Endothelial cell (in vitro differentiated cells): ENCODE data around the gene SND1. TPM values are rescaled to one million over a fixed set of nuclear protein-coding genes. Genes with fewer than 3 reads are reported as not detected.

ENCODE experiments used
- DNase-seq: peaks from one replicate; pipeline ENCODE4 v3.0.0; 2021; ENCODE audit warnings: low spot score
- H3K27ac Mint-ChIP-seq: one replicate; pipeline ENCODE4 v1.8.0; 2021; ENCODE audit warnings: mixed read lengths, inconsistent platforms; ENCODE audit not compliant: unreplicated experiment
- H3K27me3 Mint-ChIP-seq: one replicate; pipeline ENCODE4 v1.8.0; 2021; ENCODE audit warnings: mild to moderate bottlenecking, moderate library complexity, mixed read lengths, inconsistent platforms; ENCODE audit not compliant: unreplicated experiment
- H3K36me3 Mint-ChIP-seq: one replicate; pipeline ENCODE4 v1.8.0; 2021; ENCODE audit warnings: mild to moderate bottlenecking, low read depth, mixed read lengths, inconsistent platforms; ENCODE audit not compliant: unreplicated experiment
- H3K4me1 Mint-ChIP-seq: one replicate; pipeline ENCODE4 v1.8.0; 2021; ENCODE audit warnings: mild to moderate bottlenecking, mixed read lengths, inconsistent platforms; ENCODE audit not compliant: unreplicated experiment
- H3K4me3 Mint-ChIP-seq: one replicate; pipeline ENCODE4 v1.8.0; 2021; ENCODE audit warnings: mild to moderate bottlenecking, mixed read lengths, inconsistent platforms; ENCODE audit not compliant: unreplicated experiment
- H3K9me3 Mint-ChIP-seq: one replicate; pipeline ENCODE4 v1.8.0; 2021; ENCODE audit warnings: mixed read lengths, inconsistent platforms; ENCODE audit not compliant: unreplicated experiment
- CTCF ChIP-seq: fragments of 200-600 bp; sonication (generic); IDR thresholded peaks from one replicate; pipeline ENCODE4 v1.5.0; 2021; ENCODE audit warnings: antibody characterized with exemption; ENCODE audit not compliant: unreplicated experiment
- total RNA-seq: library from RNA; stranded (reverse); fragmentation: NEBNext Ultra II Directional; extraction: Animal tissue kit (Norgen Biotek cat#: 25700); gene quantifications from one replicate; pipeline ENCODE4 v1.2.1, GENCODE V29; 2021; ENCODE audit not compliant: unreplicated experiment

The SND1 gene
- total RNA-seq, 1 donor from 2014 or later, result 375 TPM

GRCh38 chr7:128081808-128082207, 429.8 kb downstream of the SND1 start:
- H3K4me1 Mint-ChIP-seq, result peaks cover under 1% of the 10 kb centered on the region
- H3K27me3 Mint-ChIP-seq, result peaks cover 25% of the 10 kb centered on the region
- H3K4me3 Mint-ChIP-seq, result no peak overlapping the region
- no peaks in the 10 kb centered on the region for H3K9me3 Mint-ChIP-seq
- no peak for DNase-seq
- no peak for TF ChIP-seq CTCF
- peaks cover 24% of the 10 kb centered on the region for H3K36me3 Mint-ChIP-seq
- H3K27ac Mint-ChIP-seq, result no peak overlapping the region

DNA sequence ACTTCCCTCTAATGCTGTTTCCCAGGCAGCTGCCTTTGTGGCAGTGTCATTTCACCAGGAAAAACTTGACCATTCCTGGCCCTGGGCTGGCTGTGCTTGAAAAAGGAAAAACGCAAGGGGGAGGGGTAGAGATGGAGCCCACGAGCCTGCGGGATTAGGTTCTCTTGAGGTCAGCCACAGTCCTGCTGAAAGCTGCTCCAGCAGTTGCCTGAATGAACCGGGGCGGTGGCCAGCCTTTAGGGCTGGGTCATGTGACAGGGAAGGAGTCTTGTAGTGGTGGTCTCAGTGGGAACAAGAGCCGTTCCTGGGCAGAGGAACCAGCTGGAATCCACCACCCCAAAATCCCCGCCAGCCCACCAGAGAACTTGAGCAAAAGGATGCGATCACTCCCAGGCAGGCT, 430.4 kb downstream of the SND1 start:
- Mint-ChIP-seq H3K9me3 (no peaks in the 10 kb centered on the region), H3K4me1 (peaks cover 7% of the 10 kb centered on the region), H3K36me3 (peaks cover 30% of the 10 kb centered on the region), H3K27me3 (peaks cover 25% of the 10 kb centered on the region), H3K27ac (no peak overlapping the region), H3K4me3 (no peak overlapping the region)
- DNase-seq, result no peak
- no peak for TF ChIP-seq CTCF

- Mint-ChIP-seq H3K36me3 (peaks cover 37% of the 10 kb centered on the region), H3K27ac (no peak overlapping the region), H3K9me3 (no peaks in the 10 kb centered on the region), H3K27me3 (peaks cover 20% of the 10 kb centered on the region), H3K4me3 (no peak overlapping the region), H3K4me1 (peaks cover 13% of the 10 kb centered on the region)
- TF ChIP-seq CTCF, result no peak
- no peak for DNase-seq
These were observed 433.1 kb downstream of the SND1 start for GRCh38 chr7:128084896-128085608.

DNA sequence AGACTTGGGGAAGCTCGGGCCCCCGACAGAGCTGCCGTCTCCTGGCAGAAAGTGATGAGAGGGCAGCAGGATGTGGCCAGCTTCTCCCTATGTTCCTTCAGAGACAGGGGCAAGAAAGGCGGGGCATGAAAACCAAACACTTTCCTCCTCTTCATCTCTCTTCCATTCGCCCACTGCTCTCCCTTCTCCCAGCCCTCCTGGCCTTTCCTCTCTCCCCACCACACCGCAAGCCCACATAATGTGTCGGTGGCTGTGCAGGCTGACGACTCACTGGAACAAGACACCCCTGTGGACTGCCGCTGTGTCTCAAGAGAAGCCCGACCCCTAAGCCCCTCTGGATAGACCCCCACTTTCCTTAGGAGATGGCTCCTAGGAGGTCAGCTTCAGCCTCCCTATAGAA, 438.5 kb downstream of the SND1 start:
- no peak for TF ChIP-seq CTCF
- Mint-ChIP-seq H3K36me3 (peaks cover 55% of the 10 kb centered on the region), H3K4me3 (peak overlapping the region; percentile 20), H3K9me3 (no peaks in the 10 kb centered on the region), H3K27me3 (peaks cover 14% of the 10 kb centered on the region), H3K4me1 (peaks cover 13% of the 10 kb centered on the region), H3K27ac (no peak overlapping the region)
- DNase-seq, result no peak

DNA sequence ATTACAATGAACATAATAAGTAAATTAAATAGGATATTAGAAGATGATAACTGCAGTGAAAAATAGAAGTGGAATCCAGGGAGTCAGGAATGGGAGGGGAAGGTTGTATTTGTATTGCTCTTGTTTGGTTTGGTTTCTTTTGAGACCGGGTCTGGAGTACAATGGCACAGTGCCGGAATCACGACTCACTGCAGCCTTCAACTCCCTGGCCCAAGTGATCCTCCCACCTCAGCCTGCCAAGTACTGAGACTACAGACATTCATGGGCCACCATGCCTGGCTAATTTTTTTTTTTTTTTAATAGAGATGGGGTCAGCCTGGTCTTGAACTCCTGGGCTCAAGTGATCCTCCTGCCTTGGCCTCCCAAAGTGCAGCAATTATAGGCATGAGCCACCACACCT, 439.1 kb downstream of the SND1 start:
- H3K27me3 Mint-ChIP-seq, result peaks cover 18% of the 10 kb centered on the region
- H3K4me1 Mint-ChIP-seq, result peaks cover 13% of the 10 kb centered on the region
- no peaks in the 10 kb centered on the region for H3K9me3 Mint-ChIP-seq
- no peak for TF ChIP-seq CTCF
- H3K27ac Mint-ChIP-seq, result peak overlapping the region; percentile 45
- no peak for DNase-seq
- peak overlapping the region; percentile 20 for H3K4me3 Mint-ChIP-seq
- peaks cover 55% of the 10 kb centered on the region for H3K36me3 Mint-ChIP-seq
